Heart left ventricle (tissue), 13 donors: ENCODE results near the gene MIER2.

ENCODE experiments used
- CTCF ChIP-seq, 12 donors: fragments of 200-600 bp; sonication (generic) in 4 of 12; IDR thresholded peaks; one replicate each; pipeline versions ENCODE4 v1.5.0 to v1.8.0; 2018 to 2022; ENCODE audit warnings: antibody characterized with exemption in 12 of 12, mild to moderate bottlenecking in 5 of 12
- POLR2A ChIP-seq, 2 donors: fragments of 450-650 bp; IDR thresholded peaks; one replicate each; pipeline ENCODE4 v1.6.1; 2017; ENCODE audit warnings: antibody characterized with exemption in 2 of 2, mild to moderate bottlenecking in 2 of 2, moderate library complexity in 2 of 2
- donor health status: ischemic (EF 13 %, LVEDD 7.1; RV severe dilation, severe dysfunction).
- donor health status: DM: no; HTN: yes; CAD: no.
- donor health status: DM: no; HTN: no; CAD: no.
- donor health status: ischemic (EF 25% LVEDD 6.9; RV normal size, moderate dysfunction).
- donor health status: ischemic (EF 25% LVEDD 5.7; RV mildly dilated, moderate dysfunction).
- donor health status: ischemic (EF 35%, LVEDD 5.7; RV mildly dilated, moderate dysfunction).
- donor health status: nonischemic (EF 11% LVEDD 7.7; RV severe dilation, severe dysfunction).
- donor health status: DM: yes; HTN: yes; CAD: no.
- donor health status: PGD.
- donor health status: ischemic (EF 29% LVEDD 5.4; RV normal size, mild dysfunction).
- donor health status: nonischemic (EF 23%, LVEDD 6.1; RV moderate dilation, normal function).

GRCh38 chr19:291561-292280 is 52.9 kb downstream of the MIER2 start:
- TF ChIP-seq CTCF (IDR thresholded peaks at IDR 0.05) (no peak), POLR2A (IDR thresholded peaks at IDR 0.05) (no peak)
